Gastroesophageal sphincter (tissue), 3 donors: ENCODE data around the gene MTX2.

Source experiments
- CTCF ChIP-seq, 4 experiments: fragments of 200-600 bp in 2 of 4; fragments of 450-650 bp in 2 of 4; sonication (generic) in 1 of 4; IDR thresholded peaks; one replicate each; pipeline ENCODE4 v1.5.1; 2017 to 2019; ENCODE audit warnings: antibody characterized with exemption in 4 of 4, mild to moderate bottlenecking in 2 of 4, moderate library complexity in 2 of 4
- EP300 ChIP-seq: sonication (generic); formaldehyde crosslinking; IDR thresholded peaks from one replicate; pipeline ENCODE4 v1.6.1; 2017; ENCODE audit warnings: antibody characterized with exemption, mild to moderate bottlenecking
- POLR2A ChIP-seq, 2 donors: fragments of 450-650 bp; IDR thresholded peaks; one replicate each; pipeline ENCODE4 v1.6.1; 2017; ENCODE audit warnings: antibody characterized with exemption in 2 of 2, mild to moderate bottlenecking in 2 of 2, moderate library complexity in 1 of 2

- TF ChIP-seq CTCF (IDR thresholded peaks at IDR 0.05) (no peak), EP300 (no peak), POLR2A (IDR thresholded peaks at IDR 0.05) (no peak)
These were observed 35.1 kb upstream of the MTX2 start for GRCh38 chr2:176234156-176234555.
